ENCODE data around the gene MT1B.
A peak's percentile ranks its signal among the peaks of the same experiment; 100 is the strongest.
"Not testable (repeated sequence)": the region's sequence is repeated elsewhere in the genome, so short reads cannot be mapped to it uniquely, and the experiment has no call there.

Gene MT1B

GRCh38 chr16:56669005-56669839 lies 17.5 kb downstream of the MT1B start, which contains the start of gene MT1H:
Gene MT1H, plus strand, starts transcription at chr16:56669814. Its CDS starts 71 bp downstream, at chr16:56669885.
- no peak for DNase-seq

GRCh38 chr16:56669840-56670619 lies 18.3 kb downstream of the MT1B start:
- no peak for DNase-seq

GRCh38 chr16:56670620-56670934 lies 18.9 kb downstream of the MT1B start:
- DNase-seq, result no peak

- not testable (repeated sequence) for DNase-seq
Measured at GRCh38 chr16:56671691-56672090, 20.0 kb downstream of the MT1B start.

- not testable (repeated sequence) for DNase-seq
Measured at GRCh38 chr16:56672171-56672570, 20.5 kb downstream of the MT1B start.

- no peak for DNase-seq
Measured at GRCh38 chr16:56672761-56673536, 21.3 kb downstream of the MT1B start.

- no peak for DNase-seq
Measured at GRCh38 chr16:56673921-56674320, 22.2 kb downstream of the MT1B start.

- not testable (repeated sequence) for DNase-seq
Measured at GRCh38 chr16:56674570-56674969, 22.9 kb downstream of the MT1B start.

- no peak for DNase-seq
Measured at GRCh38 chr16:56675685-56676210, 24.1 kb downstream of the MT1B start.

- DNase-seq, result no peak
Measured at GRCh38 chr16:56677474-56677873, 25.8 kb downstream of the MT1B start.

- no peak for DNase-seq
Measured at GRCh38 chr16:56679078-56679730, 27.5 kb downstream of the MT1B start.

- peak; percentile 58 for DNase-seq
Measured at GRCh38 chr16:56679818-56680217, 28.1 kb downstream of the MT1B start.

- peak; percentile 83 for DNase-seq
Measured at GRCh38 chr16:56681939-56682702, 30.4 kb downstream of the MT1B start, which contains the start of gene MT1X. Gene MT1X, plus strand, starts transcription at chr16:56682470. Its CDS starts 71 bp downstream, at chr16:56682541.

- DNase-seq, result no peak
Measured at GRCh38 chr16:56682703-56683397, 31.2 kb downstream of the MT1B start.

- DNase-seq, result no peak
Measured at GRCh38 chr16:56683424-56684172, 31.9 kb downstream of the MT1B start.

GRCh38 chr16:56684256-56684925 lies 32.7 kb downstream of the MT1B start:
- DNase-seq, result no peak

GRCh38 chr16:56684926-56685590 lies 33.4 kb downstream of the MT1B start:
- DNase-seq, result no peak

GRCh38 chr16:56686758-56687157 lies 35.1 kb downstream of the MT1B start:
- DNase-seq, result no peak

- DNase-seq, result no peak
Measured at GRCh38 chr16:56688762-56689161, 37.1 kb downstream of the MT1B start.
